ENCODE results near the gene HS6ST1. TPM values are rescaled to one million over a fixed set of nuclear protein-coding genes. Genes with fewer than 3 reads are reported as not detected.
A peak's percentile ranks its signal among the peaks of the same experiment; 100 is the strongest.

HS6ST1 gene
- total RNA-seq, 3 donors from 2014 or later = 15.7 to 38.6 (median 29.8) TPM

- Histone ChIP-seq H3K9me3 (no peaks in the 10 kb centered on the region), H3K27me3 (no peaks in the 10 kb centered on the region), H3K27ac (no peak overlapping the region), H3K4me3 (no peak overlapping the region), H3K36me3 (no peaks in the 10 kb centered on the region), H3K4me1 (peaks cover 0 to 4% of the 10 kb centered on the region in 2 donors)
- DNase-seq (ENCODE audit: low spot score in 2 of 2) = peak in 1 of 2 donors; percentile 16
- intact Hi-C loops (cut with DNase I; ENCODE audit: low total_unique reads) = no loop called here
- TF ChIP-seq POLR2A (IDR thresholded peaks at IDR 0.05) (no peak), CTCF (IDR thresholded peaks at IDR 0.05) (no peak), POLR2AphosphoS5 (IDR thresholded peaks at IDR 0.05) (no peak)
These were observed 5.6 kb upstream of the HS6ST1 start for GRCh38 chr2:128324008-128324896.

DNA sequence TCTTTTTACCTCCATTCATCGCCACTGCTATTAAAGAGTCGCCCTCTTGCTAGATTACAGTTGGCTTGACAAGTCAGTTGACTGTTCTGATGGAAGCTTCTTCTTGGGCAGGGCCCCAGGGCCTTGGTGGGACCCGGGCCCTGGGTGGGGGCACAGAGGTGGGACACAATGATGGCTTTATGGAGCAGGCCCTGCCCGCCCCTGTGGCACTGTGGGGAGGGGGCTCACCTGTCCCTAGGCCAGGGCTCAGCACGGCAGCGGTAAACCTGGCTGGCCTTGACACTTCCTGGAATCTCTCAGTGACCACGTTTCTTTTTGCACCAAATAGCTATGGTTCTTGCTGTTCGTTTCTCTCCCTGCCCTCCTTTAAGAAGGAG lies 4.9 kb upstream of the HS6ST1 start:
- no peak for TF ChIP-seq POLR2AphosphoS5 (IDR thresholded peaks at IDR 0.05)
- TF ChIP-seq POLR2A (IDR thresholded peaks at IDR 0.05) = no peak
- no peak for TF ChIP-seq CTCF (IDR thresholded peaks at IDR 0.05)
- DNase-seq (ENCODE audit: low spot score in 2 of 2) = peak in 1 of 2 donors; percentile 17
- intact Hi-C loops (cut with DNase I; ENCODE audit: low total_unique reads) = no loop called here
- H3K4me1 ChIP-seq = peaks cover 4% of the 10 kb centered on the region in 2 donors
- H3K36me3 ChIP-seq = no peaks in the 10 kb centered on the region
- H3K27ac ChIP-seq = peak overlapping the region; percentile 85 to 94
- H3K9me3 ChIP-seq = no peaks in the 10 kb centered on the region
- no peaks in the 10 kb centered on the region for H3K27me3 ChIP-seq
- no peak overlapping the region for H3K4me3 ChIP-seq

DNA sequence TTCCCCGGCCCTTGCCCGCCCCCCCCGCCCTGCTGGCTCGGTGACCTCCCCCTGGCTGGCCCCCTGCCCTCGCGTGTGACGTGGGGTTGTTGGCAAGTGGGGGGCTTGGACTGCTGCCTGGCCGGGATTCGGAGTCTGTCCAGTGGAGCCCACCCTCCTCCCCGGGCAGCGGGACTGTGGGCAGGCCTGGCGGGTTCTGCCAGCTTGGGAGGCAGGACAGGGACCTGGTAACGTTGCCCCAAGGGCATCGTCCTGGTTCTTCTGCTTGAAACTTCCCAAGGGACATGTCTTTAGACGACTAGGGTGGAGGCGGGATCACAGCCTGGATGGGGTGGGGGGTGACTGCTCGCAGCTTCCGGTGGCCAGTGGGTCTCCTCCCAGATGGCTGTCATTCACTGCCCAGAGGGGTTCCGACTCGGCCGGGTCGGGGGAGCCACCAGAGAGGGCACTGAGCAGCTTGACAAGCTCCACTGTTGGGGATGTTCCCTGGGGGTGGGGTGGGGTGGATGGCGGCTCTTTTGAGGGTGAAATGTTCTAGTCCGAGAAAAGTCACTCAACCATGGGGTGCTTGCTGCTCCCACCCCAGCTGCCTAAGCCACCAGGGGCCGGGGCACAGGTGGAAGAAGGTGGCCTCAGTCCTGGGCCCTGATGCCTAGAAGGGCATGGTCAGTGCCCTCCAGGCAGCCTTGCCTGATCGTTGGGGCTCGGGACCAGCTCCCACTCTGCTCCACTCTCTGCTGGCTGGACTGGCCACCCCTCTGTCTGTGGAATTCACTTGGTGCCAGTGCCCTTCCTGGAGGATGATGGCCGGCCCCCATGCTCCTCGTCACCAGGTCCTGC lies 4.3 kb upstream of the HS6ST1 start:
- H3K27me3 ChIP-seq = no peaks in the 10 kb centered on the region
- peak overlapping the region; percentile 85 to 94 for H3K27ac ChIP-seq
- no peak for TF ChIP-seq CTCF (IDR thresholded peaks at IDR 0.05)
- no peak for TF ChIP-seq POLR2AphosphoS5 (IDR thresholded peaks at IDR 0.05)
- no peak for TF ChIP-seq POLR2A (IDR thresholded peaks at IDR 0.05)
- H3K4me1 ChIP-seq = peaks cover 4% of the 10 kb centered on the region in 2 donors
- no peaks in the 10 kb centered on the region for H3K9me3 ChIP-seq
- intact Hi-C loops (cut with DNase I; ENCODE audit: low total_unique reads) = no loop called here
- no peaks in the 10 kb centered on the region for H3K36me3 ChIP-seq
- H3K4me3 ChIP-seq = peak overlapping the region; percentile 46 to 89 (median 70)
- peak; percentile 35 to 51 for DNase-seq (ENCODE audit: low spot score in 2 of 2)

GRCh38 chr2:128321784-128322714 lies 3.4 kb upstream of the HS6ST1 start:
- intact Hi-C loops (cut with DNase I; ENCODE audit: low total_unique reads) = no loop called here
- H3K9me3 ChIP-seq = no peaks in the 10 kb centered on the region
- no peaks in the 10 kb centered on the region for H3K36me3 ChIP-seq
- peak overlapping the region; percentile 85 to 94 for H3K27ac ChIP-seq
- TF ChIP-seq CTCF (IDR thresholded peaks at IDR 0.05) (peak; percentile 31 to 96 (median 82)), POLR2AphosphoS5 (IDR thresholded peaks at IDR 0.05) (peak in 1 of 3 donors; percentile 44), POLR2A (IDR thresholded peaks at IDR 0.05) (no peak)
- peaks cover 4% of the 10 kb centered on the region in 2 donors for H3K4me1 ChIP-seq
- no peaks in the 10 kb centered on the region for H3K27me3 ChIP-seq
- DNase-seq (ENCODE audit: low spot score in 2 of 2) = peak; percentile 80 to 85
- H3K4me3 ChIP-seq = peak overlapping the region; percentile 46 to 89 (median 70)
